ENCODE results near the gene GPALPP1. TPM values are rescaled to one million over a fixed set of nuclear protein-coding genes. Genes with fewer than 3 reads are reported as not detected.

GPALPP1 gene
- total RNA-seq, 1 donor from 2014 or later: 31.2 TPM

GRCh38 chr13:44971656-44972595 is 17.4 kb upstream of the GPALPP1 start:
- Mint-ChIP-seq H3K27ac (ENCODE audit: unreplicated experiment) (no peak overlapping the region), H3K4me1 (ENCODE audit: unreplicated experiment) (peaks cover 18% of the 10 kb centered on the region), H3K4me3 (ENCODE audit: unreplicated experiment) (no peak overlapping the region), H3K27me3 (ENCODE audit: unreplicated experiment) (no peaks in the 10 kb centered on the region), H3K36me3 (ENCODE audit: unreplicated experiment) (peaks cover 8% of the 10 kb centered on the region), H3K9me3 (ENCODE audit: unreplicated experiment) (no peaks in the 10 kb centered on the region)
- no peak for DNase-seq (ENCODE audit: extremely low spot score, unreplicated experiment)
- no peak for TF ChIP-seq CTCF (IDR thresholded peaks at IDR 0.05)

GRCh38 chr13:44972956-44973581 is 16.3 kb upstream of the GPALPP1 start:
- Mint-ChIP-seq H3K36me3 (ENCODE audit: unreplicated experiment) (peaks cover 4% of the 10 kb centered on the region), H3K27ac (ENCODE audit: unreplicated experiment) (no peak overlapping the region), H3K27me3 (ENCODE audit: unreplicated experiment) (no peaks in the 10 kb centered on the region), H3K4me1 (ENCODE audit: unreplicated experiment) (peaks cover 9% of the 10 kb centered on the region), H3K9me3 (ENCODE audit: unreplicated experiment) (no peaks in the 10 kb centered on the region), H3K4me3 (ENCODE audit: unreplicated experiment) (no peak overlapping the region)
- TF ChIP-seq CTCF (IDR thresholded peaks at IDR 0.05): peak; percentile 56
- DNase-seq (ENCODE audit: extremely low spot score, unreplicated experiment): no peak

- Mint-ChIP-seq H3K27ac (ENCODE audit: unreplicated experiment) (no peak overlapping the region), H3K36me3 (ENCODE audit: unreplicated experiment) (peaks cover 12% of the 10 kb centered on the region), H3K27me3 (ENCODE audit: unreplicated experiment) (no peaks in the 10 kb centered on the region), H3K9me3 (ENCODE audit: unreplicated experiment) (no peaks in the 10 kb centered on the region), H3K4me1 (ENCODE audit: unreplicated experiment) (peaks cover 4% of the 10 kb centered on the region), H3K4me3 (ENCODE audit: unreplicated experiment) (no peak overlapping the region)
- no peak for TF ChIP-seq CTCF (IDR thresholded peaks at IDR 0.05)
- no peak for DNase-seq (ENCODE audit: extremely low spot score, unreplicated experiment)
These were observed 15.1 kb upstream of the GPALPP1 start for GRCh38 chr13:44974056-44974793.

GRCh38 chr13:44976196-44976595 is 13.1 kb upstream of the GPALPP1 start:
- H3K27ac Mint-ChIP-seq (ENCODE audit: unreplicated experiment): no peak overlapping the region
- no peak for DNase-seq (ENCODE audit: extremely low spot score, unreplicated experiment)
- peaks cover 4% of the 10 kb centered on the region for H3K4me1 Mint-ChIP-seq (ENCODE audit: unreplicated experiment)
- H3K27me3 Mint-ChIP-seq (ENCODE audit: unreplicated experiment): no peaks in the 10 kb centered on the region
- no peak for TF ChIP-seq CTCF (IDR thresholded peaks at IDR 0.05)
- H3K36me3 Mint-ChIP-seq (ENCODE audit: unreplicated experiment): peaks cover 24% of the 10 kb centered on the region
- H3K4me3 Mint-ChIP-seq (ENCODE audit: unreplicated experiment): no peak overlapping the region
- H3K9me3 Mint-ChIP-seq (ENCODE audit: unreplicated experiment): no peaks in the 10 kb centered on the region
